K562 (cell line): ENCODE data around the gene ZNF521. TPM values are rescaled to one million over a fixed set of nuclear protein-coding genes. Genes with fewer than 3 reads are reported as not detected.

Source experiments
- ATAC-seq: fragments of 200-7000 bp; cut with Tn5 transposase; 3 replicates; pipeline ENCODE4 v1.9.1; 2020; ENCODE audit warnings: moderate library complexity
- BruUV-seq: library from RNA; stranded (reverse); fragments of 400-500 nt; replicated peaks from 2 replicates; lab custom pipeline; 2021; lab: Mats Ljungman, UMichigan
- CTCF ChIA-PET: fragments of 300-600 bp; formaldehyde crosslinking; extraction: SDS; loops from one replicate; lab custom pipeline; 2021; ENCODE audit warnings: low intra/inter-chr PET ratio; lab: Yijun Ruan, JAX
- POLR2A ChIA-PET: fragments of 300-600, 350-650 bp; sonication (Branson Sonifier 250); formaldehyde crosslinking; extraction: SDS; loops from one replicate; lab custom pipeline; 2021; ENCODE audit warnings: antibody characterized with exemption, inconsistent platforms; lab: Yijun Ruan, JAX
- DNase-seq, 4 experiments: peaks; one replicate each; pipeline versions ENCODE4 v3.0.0 to v3.0.0-alpha.2; 2011 to 2018; ENCODE audit warnings: low spot score in 3 of 4, mixed read lengths in 3 of 4; ENCODE audit errors: extremely low read depth in 1 of 4
- FAIRE-seq: peaks from 2 replicates; lab custom pipeline; 2011; peaks lifted over from hg19 to GRCh38; lab: Jason Lieb, UNC
- H2AFZ ChIP-seq: 2 replicates; pipeline ENCODE4 v1.6.0; 2011; ENCODE audit warnings: low read depth, low read length, control low read depth, inconsistent platforms
- H3K27ac ChIP-seq: fragments of 200-600 bp; 3 replicates; pipeline ENCODE4 v1.8.0; 2011; ENCODE audit warnings: low read depth, mild to moderate bottlenecking, control low read depth, inconsistent platforms, low read length, moderate library complexity, mixed read lengths; ENCODE audit errors: extremely low read depth
- H3K27me3 ChIP-seq, 2 experiments: fragments of 300-600 bp in 1 of 2; 2 replicates in 1 of 2; 3 replicates in 1 of 2; pipeline versions ENCODE4 v1.6.0 to v1.8.0; 2011; ENCODE audit warnings: inconsistent platforms in 2 of 2, low read length in 2 of 2, mild to moderate bottlenecking in 1 of 2, mixed read lengths in 1 of 2, moderate library complexity in 1 of 2; ENCODE audit not compliant: control insufficient read depth in 2 of 2, insufficient read depth in 2 of 2
- H3K36me3 ChIP-seq: fragments of 300-600 bp; 3 replicates; pipeline ENCODE4 v1.8.0; 2011; ENCODE audit warnings: mild to moderate bottlenecking, low read length, inconsistent platforms; ENCODE audit not compliant: control insufficient read depth, insufficient read depth
- H3K4me1 ChIP-seq, 2 experiments: fragments of 200-600 bp in 1 of 2; replicated peaks in 1 of 2; 2 replicates in 1 of 2; 3 replicates in 1 of 2; pipeline versions ENCODE4 v1.5.1 to v1.8.0; 2011; ENCODE audit warnings: inconsistent platforms in 2 of 2, low read length in 2 of 2, mild to moderate bottlenecking in 1 of 2, mixed read lengths in 1 of 2, moderate library complexity in 1 of 2; ENCODE audit not compliant: control insufficient read depth in 2 of 2, insufficient read depth in 2 of 2
- H3K4me2 ChIP-seq: 2 replicates; pipeline ENCODE4 v1.6.1; 2011; ENCODE audit warnings: low read length, control low read depth, inconsistent platforms, mixed read lengths; ENCODE audit not compliant: insufficient read depth
- H3K4me3 ChIP-seq: fragments of 200-600 bp; sonication (generic), shearing (Covaris generic); 2 replicates; pipeline ENCODE4 v1.5.1; 2016; ENCODE audit warnings: control low read depth, inconsistent platforms
- H3K79me2 ChIP-seq: fragments of 200-600 bp; 3 replicates; pipeline ENCODE4 v1.8.0; 2011; ENCODE audit warnings: low read length, inconsistent platforms; ENCODE audit not compliant: control insufficient read depth, insufficient read depth
- H3K9ac ChIP-seq, 2 experiments: 2 replicates each; pipeline versions ENCODE4 v1.6.0 to v1.6.1; 2011; ENCODE audit warnings: low read depth in 2 of 2, low read length in 2 of 2, control low read depth in 1 of 2, inconsistent platforms in 1 of 2, mild to moderate bottlenecking in 1 of 2, mixed read lengths in 1 of 2; ENCODE audit not compliant: insufficient read depth in 1 of 2
- H3K9me1 ChIP-seq: one replicate; pipeline ENCODE4 v1.6.0; 2011; ENCODE audit warnings: inconsistent platforms, mild to moderate bottlenecking, low read length, moderate library complexity; ENCODE audit not compliant: control insufficient read depth, insufficient read depth
- H3K9me3 ChIP-seq: replicated peaks from 2 replicates; pipeline ENCODE4 v1.5.1; 2011; ENCODE audit warnings: low read depth, low read length, inconsistent platforms; ENCODE audit not compliant: control insufficient read depth, insufficient read depth
- H4K20me1 ChIP-seq: replicated peaks from 2 replicates; pipeline ENCODE4 v1.6.1; 2011; ENCODE audit warnings: low read length, inconsistent platforms, mixed read lengths; ENCODE audit not compliant: control insufficient read depth, insufficient read depth
- ATF3 ChIP-seq, 2 experiments: fragments of 450-650 bp in 1 of 2; sonication (generic) in 1 of 2; formaldehyde crosslinking in 1 of 2; IDR thresholded peaks in 1 of 2; conservative IDR thresholded peaks in 1 of 2; 2 replicates each; pipeline versions ENCODE4 v1.6.1 to v1.8.1; 2016 to 2023; ENCODE audit warnings: mild to moderate bottlenecking in 2 of 2, moderate library complexity in 2 of 2, inconsistent platforms in 1 of 2, missing genetic modification reagents in 1 of 2
- CEBPB ChIP-seq: fragments of 450-650 bp; IDR thresholded peaks from 2 replicates; pipeline ENCODE4 v1.6.1; 2016; ENCODE audit warnings: missing genetic modification characterization, missing compliant biosample characterization
- CEBPG ChIP-seq, 3 experiments: fragments of 200-800 bp in 1 of 3; sonication (Bioruptor generic) in 1 of 3; sonication (generic) in 1 of 3; formaldehyde crosslinking in 1 of 3; IDR thresholded peaks in 2 of 3; conservative IDR thresholded peaks in 1 of 3; 2 replicates each; pipeline versions ENCODE4 v1.6.1 to v1.8.0; 2016 to 2022; ENCODE audit warnings: missing compliant biosample characterization in 2 of 3, missing genetic modification characterization in 2 of 3, mild to moderate bottlenecking in 1 of 3, missing genetic modification reagents in 1 of 3
- TBL1XR1 ChIP-seq, 2 experiments: IDR thresholded peaks; 2 replicates each; pipeline ENCODE4 v1.6.1; 2012; ENCODE audit warnings: improper control_type of control experiment in 2 of 2, low read length in 2 of 2, mild to moderate bottlenecking in 1 of 2
- ZNF12 ChIP-seq: sonication (generic); formaldehyde crosslinking; IDR thresholded peaks from 2 replicates; pipeline ENCODE4 v1.4.0; 2020; ENCODE audit warnings: mild to moderate bottlenecking, missing genetic modification reagents
- ZNF511 ChIP-seq: sonication (generic); formaldehyde crosslinking; IDR thresholded peaks from 2 replicates; pipeline ENCODE4 v1.8.0; 2022; ENCODE audit warnings: mild to moderate bottlenecking, missing genetic modification reagents
- ZNF518B ChIP-seq: fragments of 250-450 bp; sonication (Bioruptor Pico); IDR thresholded peaks from 2 replicates; pipeline ENCODE4 v1.5.0; 2021; ENCODE audit warnings: mild to moderate bottlenecking, moderate library complexity
- WGBS: fragments of 100-300 bp; shearing (Covaris generic); methylation state at CpG from one replicate; pipeline ENCODE4 v1.1.6; 2016; ENCODE audit warnings: low coverage, mixed read lengths; ENCODE audit not compliant: insufficient coverage; ENCODE audit errors: missing lambda C conversion rate; 5-methylcytosine and 5-hydroxymethylcytosine counted together
- in situ Hi-C: fragments of 300-500 bp; cut with MboI; formaldehyde crosslinking; loops from 4 replicates; pipeline ENCODE4 v1.15.0; 2018; ENCODE audit warnings: inconsistent platforms, mixed read lengths
- intact Hi-C: fragments of 100-400 bp; cut with micrococcal nuclease; formaldehyde crosslinking; loops from 2 replicates; pipeline ENCODE4 v1.14.2; 2022
- polyA plus RNA-seq, 8 experiments: library from polyadenylated mRNA; depleted of rRNA in 4 of 8; stranded (reverse) in 5 of 8; unstranded in 3 of 8; fragments of >200 nt; fragmentation: Nextera tagmentation in 2 of 8; fragmentation: Illumina TruSeq in 1 of 8; extraction: Ambion mirVana in 2 of 8; extraction: Trizol in 1 of 8; gene quantifications; 2 replicates each; pipeline versions ENCODE4 v1.2.1 to v1.2.3, GENCODE V29; 2011 to 2014; ENCODE audit warnings: inconsistent platforms in 1 of 8, missing spikeins in 1 of 8
- total RNA-seq, 7 experiments: library from RNA; depleted of rRNA in 6 of 7; stranded (reverse); fragments of >200 nt in 6 of 7; fragmentation: Illumina TruSeq in 2 of 7; extraction: Trizol in 2 of 7; gene quantifications; 2 replicates each; pipeline versions ENCODE4 v1.2.1 to v1.2.3, GENCODE V29; 2011 to 2021; ENCODE audit warnings: low replicate concordance in 1 of 7
- TF ChIP-seq, protein P1 (sequence below): IDR thresholded peaks from 2 replicates; pipeline ENCODE4 v1.6.1; 2016; ENCODE audit warnings: missing genetic modification characterization, missing compliant biosample characterization
- TF ChIP-seq, protein P2 (sequence below): fragments of 450-650 bp; IDR thresholded peaks from 2 replicates; pipeline ENCODE4 v1.7.1; 2018; ENCODE audit warnings: mild to moderate bottlenecking, low read depth; ENCODE audit not compliant: partially characterized antibody

The ZNF521 gene
- total and polyA plus RNA-seq, 9 of the 15 experiments (the other 6 are each of a cell fraction or from before 2014, with no cell fraction given), result 1.2 to 5.8 (median 1.6) TPM

DNA sequence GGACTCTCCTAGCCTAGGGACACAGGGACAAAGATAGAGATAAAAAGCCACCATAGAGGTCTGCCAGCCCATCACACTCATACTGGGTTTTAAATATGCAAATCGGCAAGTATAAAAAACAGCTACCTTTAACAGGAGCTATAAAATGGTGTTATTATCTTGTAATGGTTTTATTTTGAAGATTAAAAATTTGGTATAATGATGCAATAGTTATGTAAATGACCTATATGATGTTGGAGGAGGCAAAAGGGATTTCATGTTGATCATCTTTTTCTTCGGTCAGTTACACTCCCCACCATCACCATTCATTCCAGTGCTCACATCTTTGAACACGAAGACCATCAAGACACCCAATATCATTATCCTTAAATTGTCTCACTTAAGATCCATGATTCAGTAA lies 11.2 kb downstream of the ZNF521 start:
- H4K20me1 ChIP-seq, result no peaks in the 10 kb centered on the region
- DNase-seq (no peak), ATAC-seq (no peak), FAIRE-seq (no peak)
- H3K9ac ChIP-seq, result no peak overlapping the region
- H3K4me2 ChIP-seq, result no peak overlapping the region
- H3K36me3 ChIP-seq, result no peaks in the 10 kb centered on the region
- H3K4me1 ChIP-seq, result no peaks in the 10 kb centered on the region
- in situ Hi-C loops (no loop called here), intact Hi-C loops (no loop called here)
- H3K27ac ChIP-seq, result no peak overlapping the region
- 2% methylated on average over 3 of the region's 3 CpGs for WGBS
- H2AFZ ChIP-seq, result no peak overlapping the region
- no TSS peak for BruUV-seq
- H3K27me3 ChIP-seq, result no peaks in the 10 kb centered on the region; a peak in 1 of 5 replicates
- no peaks in the 10 kb centered on the region for H3K9me1 ChIP-seq
- H3K4me3 ChIP-seq, result no peak overlapping the region
- ChIA-PET POLR2A (no interaction called here), CTCF (no interaction called here)
- H3K79me2 ChIP-seq, result no peaks in the 10 kb centered on the region
- no peaks in the 10 kb centered on the region for H3K9me3 ChIP-seq
- TF ChIP-seq, protein P1, sequence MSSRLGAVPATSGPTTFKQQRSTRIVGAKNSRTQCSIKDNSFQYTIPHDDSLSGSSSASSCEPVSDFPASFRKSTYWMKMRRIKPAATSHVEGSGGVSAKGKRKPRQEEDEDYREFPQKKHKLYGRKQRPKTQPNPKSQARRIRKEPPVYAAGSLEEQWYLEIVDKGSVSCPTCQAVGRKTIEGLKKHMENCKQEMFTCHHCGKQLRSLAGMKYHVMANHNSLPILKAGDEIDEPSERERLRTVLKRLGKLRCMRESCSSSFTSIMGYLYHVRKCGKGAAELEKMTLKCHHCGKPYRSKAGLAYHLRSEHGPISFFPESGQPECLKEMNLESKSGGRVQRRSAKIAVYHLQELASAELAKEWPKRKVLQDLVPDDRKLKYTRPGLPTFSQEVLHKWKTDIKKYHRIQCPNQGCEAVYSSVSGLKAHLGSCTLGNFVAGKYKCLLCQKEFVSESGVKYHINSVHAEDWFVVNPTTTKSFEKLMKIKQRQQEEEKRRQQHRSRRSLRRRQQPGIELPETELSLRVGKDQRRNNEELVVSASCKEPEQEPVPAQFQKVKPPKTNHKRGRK (tag), result no peak
- no peak for TF ChIP-seq ZNF12 (CRISPR knock-in tag)
- no peak for TF ChIP-seq CEBPG (CRISPR knock-in tag; IDR thresholded peaks at IDR 0.05)
- TF ChIP-seq CEBPG (tag; conservative IDR thresholded peaks at IDR 0.05 in 1 of 2, IDR thresholded peaks at IDR 0.05 in 1 of 2), result peak; percentile 30 to 91; a peak in 3 of 4 replicates
- no peak for TF ChIP-seq ZNF511 (CRISPR knock-in tag)
- no peak for TF ChIP-seq TBL1XR1 (IDR thresholded peaks at IDR 0.05; ENCODE audit: low read length in 2 of 2)
- TF ChIP-seq, protein P2, sequence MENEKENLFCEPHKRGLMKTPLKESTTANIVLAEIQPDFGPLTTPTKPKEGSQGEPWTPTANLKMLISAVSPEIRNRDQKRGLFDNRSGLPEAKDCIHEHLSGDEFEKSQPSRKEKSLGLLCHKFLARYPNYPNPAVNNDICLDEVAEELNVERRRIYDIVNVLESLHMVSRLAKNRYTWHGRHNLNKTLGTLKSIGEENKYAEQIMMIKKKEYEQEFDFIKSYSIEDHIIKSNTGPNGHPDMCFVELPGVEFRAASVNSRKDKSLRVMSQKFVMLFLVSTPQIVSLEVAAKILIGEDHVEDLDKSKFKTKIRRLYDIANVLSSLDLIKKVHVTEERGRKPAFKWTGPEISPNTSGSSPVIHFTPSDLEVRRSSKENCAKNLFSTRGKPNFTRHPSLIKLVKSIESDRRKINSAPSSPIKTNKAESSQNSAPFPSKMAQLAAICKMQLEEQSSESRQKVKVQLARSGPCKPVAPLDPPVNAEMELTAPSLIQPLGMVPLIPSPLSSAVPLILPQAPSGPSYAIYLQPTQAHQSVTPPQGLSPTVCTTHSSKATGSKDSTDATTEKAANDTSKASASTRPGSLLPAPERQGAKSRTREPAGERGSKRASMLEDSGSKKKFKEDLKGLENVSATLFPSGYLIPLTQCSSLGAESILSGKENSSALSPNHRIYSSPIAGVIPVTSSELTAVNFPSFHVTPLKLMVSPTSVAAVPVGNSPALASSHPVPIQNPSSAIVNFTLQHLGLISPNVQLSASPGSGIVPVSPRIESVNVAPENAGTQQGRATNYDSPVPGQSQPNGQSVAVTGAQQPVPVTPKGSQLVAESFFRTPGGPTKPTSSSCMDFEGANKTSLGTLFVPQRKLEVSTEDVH, result no peak
- TF ChIP-seq CEBPB (tag), result 0 out of 2 replicates have a peak, but pooled peaks have one; percentile 16
- no peak for TF ChIP-seq ZNF518B (CRISPR knock-in tag)
- peak; percentile 58 for TF ChIP-seq ATF3 (IDR thresholded peaks at IDR 0.05)
- TF ChIP-seq ATF3 (CRISPR knock-in tag; conservative IDR thresholded peaks at IDR 0.05), result no peak
